C4-2B (cell line): ENCODE data around the gene YEATS2.
"Not testable (repeated sequence)": the region's sequence is repeated elsewhere in the genome, so short reads cannot be mapped to it uniquely, and the experiment has no call there.

Source experiments
- H3K27ac ChIP-seq: fragments of 450-650 bp; 2 replicates; pipeline ENCODE4 v1.5.1; 2017
- CTCF ChIP-seq: fragments of 450-650 bp; conservative IDR thresholded peaks from 2 replicates; pipeline ENCODE4 v1.5.1; 2017; ENCODE audit warnings: mild to moderate bottlenecking
- ZFX ChIP-seq: fragments of 450-650 bp; IDR thresholded peaks from 2 replicates; pipeline ENCODE4 v1.6.1; 2017

YEATS2 gene

GRCh38 chr3:183779896-183780465 is 82.4 kb downstream of the YEATS2 start:
- no peak overlapping the region for H3K27ac ChIP-seq
- TF ChIP-seq ZFX: no peak
- TF ChIP-seq CTCF: no peak

- TF ChIP-seq CTCF (no peak), ZFX (no peak)
- H3K27ac ChIP-seq: no peak overlapping the region
Measured at GRCh38 chr3:183781246-183781645, 83.6 kb downstream of the YEATS2 start.

DNA sequence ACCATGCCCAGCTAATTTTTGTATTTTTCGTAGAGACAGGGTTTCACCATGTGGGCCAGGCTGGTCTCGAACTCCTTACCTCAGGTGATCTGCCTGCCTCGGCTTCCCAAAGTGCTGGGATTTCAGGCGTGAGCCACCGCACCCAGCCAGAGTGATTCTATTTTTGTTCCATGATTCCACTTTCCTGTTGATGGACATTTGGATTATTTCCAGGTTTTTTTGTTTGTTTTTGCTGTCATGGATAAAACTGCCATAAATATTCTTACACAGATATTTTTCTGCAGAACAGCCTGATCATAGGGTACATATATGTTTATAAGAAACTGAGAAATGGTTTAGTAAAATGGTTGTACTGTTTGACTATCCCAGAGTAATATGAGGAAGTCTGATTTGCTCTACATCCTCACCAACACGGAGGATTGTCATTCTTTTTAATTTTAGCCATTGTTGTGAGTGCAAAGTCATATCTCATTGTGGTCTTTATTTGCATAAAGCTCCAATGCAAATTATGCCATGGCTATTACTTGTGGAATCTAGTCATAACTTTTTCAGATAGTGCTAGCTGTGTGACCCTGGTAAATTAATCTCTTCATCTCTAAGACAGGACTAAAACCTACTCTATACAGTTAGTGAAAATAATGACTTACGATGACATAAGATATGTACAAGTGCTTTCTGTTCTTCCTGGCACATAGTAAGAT is 85.1 kb downstream of the YEATS2 start:
- no peak for TF ChIP-seq CTCF
- no peak for TF ChIP-seq ZFX
- no peak overlapping the region for H3K27ac ChIP-seq

GRCh38 chr3:183784503-183784902 is 86.9 kb downstream of the YEATS2 start:
- H3K27ac ChIP-seq: not testable (repeated sequence)

GRCh38 chr3:183789826-183790225 is 92.2 kb downstream of the YEATS2 start:
- no peak for TF ChIP-seq ZFX
- no peak for TF ChIP-seq CTCF
- H3K27ac ChIP-seq: no peak overlapping the region

DNA sequence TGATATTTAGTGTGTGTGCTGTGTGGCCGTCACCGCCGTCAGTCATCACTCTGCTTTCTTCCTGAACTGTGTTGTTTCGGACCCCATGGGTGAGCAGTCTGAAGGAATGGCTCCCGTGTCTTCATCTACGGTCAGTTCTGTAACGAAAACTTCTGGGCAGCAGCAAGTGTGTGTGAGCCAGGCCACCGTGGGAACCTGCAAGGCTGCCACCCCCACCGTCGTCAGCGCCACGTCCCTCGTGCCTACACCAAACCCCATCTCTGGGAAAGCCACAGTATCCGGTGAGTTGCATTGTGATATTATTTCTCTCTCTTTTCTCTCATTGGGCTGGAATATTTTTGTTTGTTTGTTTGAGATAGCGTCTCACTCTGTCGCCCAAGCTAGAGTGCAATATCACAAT is 93.1 kb downstream of the YEATS2 start:
- TF ChIP-seq CTCF: no peak
- TF ChIP-seq ZFX: no peak
- no peak overlapping the region for H3K27ac ChIP-seq

GRCh38 chr3:183792976-183793375 is 95.4 kb downstream of the YEATS2 start:
- TF ChIP-seq CTCF (no peak), ZFX (no peak)
- no peak overlapping the region for H3K27ac ChIP-seq

DNA sequence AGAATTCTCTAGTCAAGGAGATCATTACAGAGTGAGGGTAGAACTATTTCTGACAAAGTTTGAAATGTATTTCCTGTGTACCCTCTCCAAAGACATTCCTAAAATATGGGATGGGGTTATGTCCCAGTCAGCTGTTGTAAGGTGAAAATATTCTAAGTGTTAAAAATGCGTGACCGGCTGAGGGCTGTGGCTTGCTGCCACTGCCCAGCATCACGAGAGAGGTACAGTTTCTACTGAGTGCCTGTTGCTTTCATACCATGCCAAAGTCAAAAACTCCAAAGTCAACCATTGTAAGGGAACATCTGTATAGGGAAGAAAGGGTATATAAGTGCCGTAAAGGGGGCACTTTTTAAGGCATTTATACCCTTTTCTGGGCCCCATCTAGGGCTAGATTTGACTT is 96.9 kb downstream of the YEATS2 start:
- H3K27ac ChIP-seq: no peak overlapping the region
- TF ChIP-seq ZFX: no peak
- no peak for TF ChIP-seq CTCF
